HG02884 (cell line): ENCODE results near the gene AHCYL2.
"Not testable (repeated sequence)": the region's sequence is repeated elsewhere in the genome, so short reads cannot be mapped to it uniquely, and the experiment has no call there.

Experiments
- ATAC-seq: cut with Tn5 transposase; IDR thresholded peaks from one replicate; pipeline ENCODE4 v1.9.1; 2021; ENCODE audit warnings: mild to moderate bottlenecking, moderate library complexity; ENCODE audit not compliant: unreplicated experiment

The AHCYL2 gene

DNA sequence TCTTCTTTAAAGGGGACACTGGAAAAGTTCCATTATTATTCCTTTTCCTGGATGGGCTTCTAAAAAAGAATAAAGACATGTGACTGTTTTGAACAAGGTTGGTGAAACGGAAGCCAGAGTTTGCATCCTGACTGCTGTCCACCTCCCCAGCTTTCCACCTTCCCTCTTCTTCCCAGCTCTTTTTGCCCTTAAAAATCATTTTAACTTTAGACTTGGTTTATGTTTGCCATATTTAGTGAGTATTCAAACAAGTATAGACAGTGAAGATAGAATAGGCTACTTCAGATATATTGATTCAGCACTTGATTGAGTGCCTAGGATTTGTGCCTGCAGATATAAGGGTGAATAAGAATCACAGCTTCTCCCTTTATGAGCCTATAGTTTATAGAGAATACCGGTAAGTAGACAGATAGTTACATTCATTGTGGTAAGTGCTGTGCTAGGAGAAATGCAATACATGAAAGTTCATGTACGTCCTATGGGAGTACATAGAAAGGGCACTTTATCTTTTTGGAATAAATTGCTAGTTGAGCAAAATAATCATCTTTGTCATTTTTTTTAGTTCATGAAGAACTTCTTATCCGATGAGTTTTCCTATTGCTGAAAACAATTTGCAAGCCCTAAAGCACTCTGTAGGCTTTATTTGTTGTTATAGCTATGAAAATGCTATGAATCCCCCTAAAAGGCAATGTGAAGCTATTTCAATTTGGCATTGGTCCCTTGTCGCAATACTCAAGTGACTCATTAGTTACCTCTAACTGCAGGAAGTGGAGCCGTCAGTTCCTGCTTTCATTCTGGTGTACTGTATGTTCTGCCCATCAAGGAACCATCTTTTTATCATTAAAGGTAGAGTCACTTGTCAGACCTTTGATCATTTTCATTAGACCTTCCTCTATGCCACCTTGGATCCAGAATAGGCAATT lies 152.2 kb downstream of the AHCYL2 start:
- ATAC-seq, result no peak

- ATAC-seq, result no peak
Observed at GRCh38 chr7:129381710-129382484, 157.1 kb downstream of the AHCYL2 start.

GRCh38 chr7:129383542-129384132 lies 158.8 kb downstream of the AHCYL2 start:
- ATAC-seq, result no peak

GRCh38 chr7:129385116-129385515 lies 160.3 kb downstream of the AHCYL2 start:
- no peak for ATAC-seq

DNA sequence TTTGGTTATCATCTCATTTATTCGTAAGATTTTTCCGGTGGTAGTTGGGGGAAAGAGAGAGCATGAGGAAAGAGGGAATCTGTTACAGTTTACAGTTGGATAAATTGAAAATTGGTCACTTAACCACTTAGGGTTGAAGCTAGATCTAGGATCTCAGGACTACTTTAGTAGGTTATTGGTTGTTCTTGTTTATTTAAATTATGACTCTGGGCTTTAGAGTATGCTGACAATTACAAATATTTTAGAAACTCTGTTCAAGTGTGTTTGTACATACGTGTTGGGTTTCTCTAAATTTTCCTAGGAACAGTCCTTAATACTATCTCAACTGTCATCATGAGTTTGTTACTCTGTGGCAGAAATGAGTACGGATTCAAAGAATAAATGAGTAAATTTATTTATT lies 160.8 kb downstream of the AHCYL2 start:
- no peak for ATAC-seq

GRCh38 chr7:129386506-129386905 lies 161.7 kb downstream of the AHCYL2 start:
- ATAC-seq, result no peak

DNA sequence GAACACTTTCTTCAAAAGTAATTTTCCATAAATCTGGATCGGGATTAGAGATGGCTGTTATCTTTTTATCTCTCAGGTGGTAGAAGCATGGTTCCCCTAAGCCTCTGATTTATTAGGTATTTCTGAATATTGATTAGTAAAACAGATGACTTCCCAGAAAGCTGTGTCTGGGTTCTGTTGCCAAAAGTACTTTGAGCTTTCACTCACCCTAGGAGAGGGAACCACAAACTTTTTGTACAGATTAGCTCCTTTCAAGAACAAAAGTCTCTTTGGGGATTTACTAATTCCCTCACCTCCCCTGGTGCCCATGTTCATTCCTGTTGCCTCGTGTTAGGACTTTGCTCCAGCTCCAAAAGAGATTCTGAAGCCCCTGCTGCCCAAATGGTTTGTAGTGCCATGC lies 162.7 kb downstream of the AHCYL2 start:
- ATAC-seq, result no peak

DNA sequence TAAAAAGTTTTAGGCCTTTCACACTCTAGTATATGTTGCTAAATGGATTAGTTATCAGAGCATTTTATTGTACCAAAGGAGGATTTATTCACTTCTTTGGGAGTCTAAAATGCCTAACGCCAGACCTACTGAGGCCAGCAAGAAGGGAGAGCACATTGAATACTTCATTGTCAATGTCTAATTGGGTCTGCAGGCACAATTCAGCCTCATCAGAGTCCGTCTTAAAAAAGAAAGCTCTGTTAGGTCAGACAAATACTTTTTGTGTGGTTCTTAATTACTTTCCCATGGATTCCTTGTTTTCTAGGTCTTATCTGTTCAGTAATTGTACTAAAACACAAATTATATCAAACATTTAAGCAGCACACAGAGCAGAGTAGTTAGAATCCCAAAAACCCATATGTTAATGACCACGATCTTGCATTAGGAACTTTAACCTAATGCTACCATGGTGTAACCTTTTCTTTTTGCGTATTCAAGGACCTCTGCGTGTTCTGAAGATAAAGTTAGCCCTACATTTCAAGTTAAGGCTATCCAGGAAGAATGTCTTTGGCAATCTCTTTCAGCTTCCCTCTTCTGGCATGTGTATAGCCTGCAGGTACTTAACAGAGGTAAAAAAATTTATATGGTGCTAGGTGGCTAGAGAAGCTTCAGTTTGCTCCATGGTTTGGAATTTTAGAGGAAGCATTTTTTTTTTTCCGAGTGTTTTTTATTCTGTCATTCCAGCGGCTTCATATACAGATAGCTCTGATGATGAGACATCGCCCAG lies 163.7 kb downstream of the AHCYL2 start:
- no peak for ATAC-seq

DNA sequence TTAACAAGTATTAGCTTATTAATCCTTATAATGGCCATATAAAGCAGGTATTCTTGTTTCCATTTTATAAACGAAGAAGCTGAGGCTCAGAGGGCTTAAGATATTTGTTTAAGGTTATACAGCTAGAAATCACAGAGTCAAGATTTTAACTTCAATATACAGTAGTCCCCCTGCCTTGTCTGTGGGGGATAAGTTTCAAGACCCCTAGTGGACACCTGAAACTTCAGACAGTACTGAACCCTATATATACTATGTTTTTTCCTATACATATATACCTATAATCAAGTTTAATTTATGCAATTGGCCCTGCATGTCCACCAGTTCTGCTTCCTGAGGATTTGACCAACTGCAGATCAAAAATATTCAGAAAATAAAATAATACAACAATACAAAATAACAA lies 165.0 kb downstream of the AHCYL2 start:
- no peak for ATAC-seq

DNA sequence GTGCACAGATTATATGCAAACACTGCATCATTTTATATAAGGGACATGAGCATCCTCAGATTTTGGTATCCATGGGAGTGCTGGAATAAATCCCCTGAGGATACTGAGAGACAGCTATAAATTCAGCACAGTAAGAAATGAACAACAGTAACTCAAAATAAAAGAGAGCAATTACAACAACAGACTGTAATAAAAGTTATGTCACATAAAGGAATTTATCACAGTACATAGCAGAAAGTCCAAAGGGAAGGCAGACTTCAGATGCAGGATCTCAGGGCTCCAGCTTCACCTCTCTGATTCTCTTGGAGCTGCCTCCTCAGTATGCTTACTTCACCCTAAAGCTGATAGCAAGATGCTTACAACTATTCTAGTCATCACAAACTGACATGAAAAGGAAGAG lies 165.5 kb downstream of the AHCYL2 start:
- ATAC-seq, result no peak

DNA sequence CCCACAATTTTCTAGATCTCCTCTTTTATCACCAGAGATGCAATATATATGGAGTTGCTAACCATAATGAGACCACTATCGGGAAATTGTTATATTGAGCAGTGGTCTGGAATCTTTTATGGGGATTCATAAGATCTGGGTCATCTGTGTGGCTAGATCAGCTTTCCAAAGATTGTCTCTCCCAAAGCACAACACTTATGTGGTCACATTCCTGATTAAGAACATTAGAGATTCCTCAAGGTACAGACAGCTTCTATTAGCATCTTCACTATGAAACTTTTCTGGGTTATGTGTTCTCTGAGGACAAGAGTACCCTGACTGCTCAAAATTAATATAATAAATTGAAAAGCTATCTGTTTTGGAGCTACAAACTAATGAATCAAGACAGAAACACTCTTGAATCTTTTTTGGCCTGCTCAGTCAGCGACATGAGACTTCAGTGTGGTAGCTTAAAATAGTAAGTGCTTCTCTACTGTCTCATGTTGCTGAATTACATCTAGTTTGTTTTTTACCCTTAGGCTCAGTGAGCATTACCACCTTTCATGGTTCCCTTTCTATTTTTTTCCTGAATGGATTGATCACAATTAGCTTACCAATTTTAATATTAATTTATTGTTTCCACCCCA lies 166.8 kb downstream of the AHCYL2 start:
- no peak for ATAC-seq

DNA sequence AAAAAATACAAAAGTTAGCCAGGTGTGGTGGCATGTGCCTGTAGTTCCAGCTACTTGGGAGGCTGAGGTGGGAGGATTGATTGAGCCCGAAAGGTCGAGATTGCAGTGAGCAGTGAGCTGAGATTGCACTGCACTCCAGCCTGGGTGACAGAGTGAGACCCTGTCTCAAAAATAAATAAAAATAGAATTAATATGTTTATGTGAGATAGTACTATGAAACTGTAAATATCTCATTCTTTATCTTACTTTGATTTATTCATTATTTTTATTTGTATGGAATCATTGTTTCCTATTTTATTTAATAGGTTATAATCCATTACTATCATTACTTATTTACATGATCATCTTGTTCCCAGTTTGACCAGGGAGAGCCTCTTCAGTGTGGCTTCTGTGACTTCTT lies 168.4 kb downstream of the AHCYL2 start:
- no peak for ATAC-seq

DNA sequence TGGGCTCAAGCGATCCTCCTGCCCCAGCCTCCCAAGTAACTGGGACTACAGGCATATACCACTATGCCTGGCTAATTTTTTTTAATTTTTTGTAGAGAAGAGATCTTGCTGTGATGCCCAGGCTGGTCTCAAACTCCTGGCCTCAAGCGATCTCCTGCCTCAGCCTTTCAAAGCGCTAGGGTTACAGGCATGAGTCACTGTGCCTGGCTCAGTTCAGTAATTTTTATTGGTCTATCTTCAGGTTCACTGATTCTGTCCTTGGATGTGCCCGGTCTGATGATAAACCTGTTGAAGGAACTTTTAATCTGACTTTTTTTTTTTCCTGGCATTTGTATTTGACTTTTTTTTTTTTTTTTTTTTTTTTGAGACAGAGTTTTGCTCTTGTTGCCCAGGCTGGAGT lies 169.3 kb downstream of the AHCYL2 start:
- no peak for ATAC-seq

DNA sequence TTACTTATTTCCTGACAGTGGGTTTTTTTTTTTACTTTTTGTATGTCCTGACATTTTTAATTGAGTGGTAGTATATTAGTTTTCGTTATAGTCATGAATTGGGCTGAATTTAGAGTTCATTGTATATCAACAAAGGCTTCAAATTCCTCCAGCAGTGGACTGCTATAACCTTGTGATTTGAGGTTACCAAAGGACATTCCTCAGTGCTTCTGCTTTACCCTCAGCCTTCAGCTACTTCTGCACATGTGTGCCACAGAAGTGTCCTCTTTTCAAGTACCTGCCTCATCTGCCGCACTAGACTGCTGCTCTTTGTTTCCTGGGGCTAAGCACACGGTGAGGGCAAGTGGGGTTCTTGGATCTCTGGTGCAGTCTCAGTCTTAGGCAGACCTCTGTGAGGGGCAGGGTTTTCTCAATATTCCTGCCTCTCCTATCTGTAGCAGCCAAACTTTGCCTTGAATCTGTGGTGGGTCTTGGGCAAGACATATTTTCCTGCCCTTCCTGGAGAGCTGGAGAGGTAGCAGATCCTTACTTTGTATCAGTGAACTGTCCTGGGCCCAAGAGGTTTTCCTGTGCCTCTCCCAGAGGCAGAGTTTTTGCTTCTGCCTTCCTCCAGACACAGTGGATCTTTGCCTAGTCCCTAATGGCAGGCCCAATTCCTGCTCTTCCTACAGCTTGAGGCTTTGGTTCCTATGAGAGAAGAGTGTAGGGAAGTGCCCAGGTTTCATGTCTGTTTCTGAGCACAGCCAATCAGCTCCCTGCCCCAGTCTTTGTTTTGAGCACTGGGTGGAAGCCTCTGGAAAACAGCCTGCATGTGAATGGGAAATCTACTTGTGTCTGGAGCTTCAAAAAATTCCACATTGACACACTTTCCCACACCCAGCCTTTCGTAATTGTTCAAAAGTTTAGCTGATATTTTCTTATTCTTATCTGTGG lies 170.4 kb downstream of the AHCYL2 start:
- no peak for ATAC-seq

- no peak for ATAC-seq
Observed at GRCh38 chr7:129401228-129401966, 176.6 kb downstream of the AHCYL2 start.

DNA sequence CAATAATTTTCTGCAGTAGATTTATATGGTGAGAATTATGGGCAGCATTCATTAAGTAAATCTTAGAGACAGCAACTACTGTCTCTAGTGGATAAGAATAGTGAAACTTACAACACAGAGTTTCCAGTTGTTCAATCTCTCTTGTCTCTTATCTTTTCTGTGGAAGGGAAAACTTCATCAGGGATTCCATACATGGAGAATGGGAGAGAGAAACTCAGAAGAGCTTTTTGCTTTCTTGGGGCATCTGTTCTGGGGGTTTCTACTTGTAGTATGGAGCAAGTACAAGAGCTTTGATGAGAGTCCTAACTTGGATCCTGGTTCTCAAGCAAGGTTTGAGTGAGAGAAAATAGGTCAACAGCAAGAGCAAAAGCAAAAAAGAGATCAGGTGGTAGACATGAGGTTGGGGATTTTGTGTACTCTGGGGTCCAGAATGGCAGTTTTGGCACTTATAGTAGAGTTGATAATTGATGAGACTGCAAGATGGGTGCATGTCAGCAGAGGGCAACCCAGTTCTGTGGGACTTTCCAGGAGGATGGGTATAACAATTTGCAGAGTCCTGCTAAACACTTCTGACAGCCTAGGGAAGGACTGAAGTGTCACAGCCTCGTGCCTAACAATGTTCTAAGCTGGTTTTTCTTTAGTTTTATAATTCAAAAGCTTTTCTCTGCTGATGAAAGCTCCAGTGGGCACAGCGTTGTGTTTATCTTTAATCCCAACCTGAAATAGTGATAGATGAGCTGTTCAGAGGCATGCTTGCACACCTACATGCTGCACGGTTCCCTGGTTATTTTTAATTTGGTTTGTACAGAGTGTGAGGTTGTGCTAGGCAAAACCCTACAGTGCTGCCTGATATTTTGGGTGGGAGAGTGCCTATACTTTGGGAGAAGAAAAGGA lies 177.4 kb downstream of the AHCYL2 start:
- no peak for ATAC-seq

DNA sequence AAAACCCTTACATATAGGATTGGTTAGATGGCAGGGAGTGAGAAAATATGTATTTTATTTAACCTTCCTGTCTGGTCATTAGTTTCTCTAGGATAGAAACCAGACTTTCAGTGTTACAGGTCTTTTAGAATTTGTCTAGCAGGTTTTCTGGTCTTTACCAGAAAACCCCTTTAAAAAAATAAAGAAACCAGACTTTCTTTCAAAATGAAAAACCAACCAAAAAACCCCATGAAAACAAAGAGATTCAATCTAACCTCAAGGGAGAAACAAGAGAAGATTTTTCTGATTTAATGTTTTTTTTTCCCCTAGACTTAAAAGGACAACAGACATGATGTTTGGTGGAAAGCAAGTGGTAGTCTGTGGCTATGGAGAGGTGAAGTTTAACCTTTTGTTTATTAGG lies 180.7 kb downstream of the AHCYL2 start:
- no peak for ATAC-seq

DNA sequence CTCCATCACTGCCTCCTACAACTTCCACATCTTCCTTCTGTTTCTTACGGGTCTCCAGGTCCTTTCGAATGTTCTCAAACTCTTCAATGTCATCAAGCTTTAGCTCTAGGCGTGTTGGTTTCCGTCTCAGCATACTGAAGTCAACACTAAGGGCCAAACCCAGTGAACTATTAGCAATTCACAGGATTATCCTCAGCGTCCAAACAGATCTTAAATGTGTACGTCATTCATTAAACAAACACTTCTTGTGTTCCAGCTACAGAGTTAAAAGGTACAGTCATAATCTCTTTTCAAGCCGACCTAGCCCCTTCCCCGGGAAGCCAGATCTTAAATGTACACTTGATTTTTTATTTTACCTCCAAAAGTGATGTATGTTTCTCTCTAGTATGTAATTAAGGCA lies 185.4 kb downstream of the AHCYL2 start:
- not testable (repeated sequence) for ATAC-seq
